Measurements from ENCODE around the gene TTC6. TPM values are rescaled to one million over a fixed set of nuclear protein-coding genes. Genes with fewer than 3 reads are reported as not detected.
A peak's percentile ranks its signal among the peaks of the same experiment; 100 is the strongest.
"Not testable (repeated sequence)": the region's sequence is repeated elsewhere in the genome, so short reads cannot be mapped to it uniquely, and the experiment has no call there.

The TTC6 gene
- 2.5 TPM for total RNA-seq

GRCh38 chr14:37594971-37595808, at the start of gene TTC6, which contains the start of gene FOXA1:
Gene TTC6 (plus strand): TSS chr14:37595629. CDS start chr14:37622065, 26,436 bp downstream.
Gene FOXA1 (minus strand): TSS chr14:37595249. CDS start chr14:37594972, 277 bp downstream.
- DNase-seq (ENCODE audit: low spot score), result peak; percentile 44

- DNase-seq (ENCODE audit: low spot score), result no peak
These were observed 48.6 kb upstream of the TTC6 start for GRCh38 chr14:37546621-37547447.

GRCh38 chr14:37550511-37550910, 44.9 kb upstream of the TTC6 start:
- DNase-seq (ENCODE audit: low spot score), result no peak

GRCh38 chr14:37551119-37551518, 44.3 kb upstream of the TTC6 start:
- no peak for DNase-seq (ENCODE audit: low spot score)

- no peak for DNase-seq (ENCODE audit: low spot score)
These were observed 41.4 kb upstream of the TTC6 start for GRCh38 chr14:37553935-37554550.

DNA sequence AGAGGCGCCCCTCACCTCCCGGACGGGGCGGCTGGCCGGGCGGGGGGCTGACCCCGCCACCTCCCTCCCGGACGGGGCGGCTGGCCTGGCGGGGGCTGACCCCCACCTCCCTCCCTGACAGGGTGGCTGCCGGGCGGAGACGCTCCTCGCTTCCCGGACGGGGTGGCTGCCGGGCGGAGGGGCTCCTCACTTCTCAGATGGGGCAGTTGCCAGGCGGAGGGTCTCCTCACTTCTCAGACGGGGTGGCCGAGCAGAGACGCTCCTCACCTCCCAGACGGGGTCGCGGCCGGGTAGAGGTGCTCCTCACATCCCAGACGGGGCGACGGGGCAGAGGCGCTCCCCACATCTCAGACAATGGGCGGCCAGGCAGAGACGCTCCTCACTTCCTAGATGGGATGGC, 39.8 kb upstream of the TTC6 start:
- DNase-seq (ENCODE audit: low spot score), result not testable (repeated sequence)

DNA sequence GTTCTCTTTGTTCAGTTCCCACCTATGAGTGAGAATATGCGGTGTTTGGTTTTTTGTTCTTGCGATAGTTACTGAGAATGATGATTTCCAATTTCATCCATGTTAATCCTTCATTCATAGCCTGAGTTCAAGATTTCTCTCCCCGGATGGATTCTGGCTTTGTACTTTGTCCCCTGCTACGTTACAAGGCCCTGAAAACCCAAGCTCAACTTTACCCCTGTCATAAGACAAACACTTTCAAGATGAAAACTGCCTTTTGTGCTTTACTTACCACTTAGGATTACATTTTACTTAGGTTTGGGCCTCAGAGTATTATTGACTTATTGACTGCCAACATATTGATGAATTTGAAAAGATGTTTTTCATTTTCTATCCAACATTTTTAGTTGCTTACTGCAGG, 36.7 kb upstream of the TTC6 start:
- DNase-seq (ENCODE audit: low spot score), result no peak

DNA sequence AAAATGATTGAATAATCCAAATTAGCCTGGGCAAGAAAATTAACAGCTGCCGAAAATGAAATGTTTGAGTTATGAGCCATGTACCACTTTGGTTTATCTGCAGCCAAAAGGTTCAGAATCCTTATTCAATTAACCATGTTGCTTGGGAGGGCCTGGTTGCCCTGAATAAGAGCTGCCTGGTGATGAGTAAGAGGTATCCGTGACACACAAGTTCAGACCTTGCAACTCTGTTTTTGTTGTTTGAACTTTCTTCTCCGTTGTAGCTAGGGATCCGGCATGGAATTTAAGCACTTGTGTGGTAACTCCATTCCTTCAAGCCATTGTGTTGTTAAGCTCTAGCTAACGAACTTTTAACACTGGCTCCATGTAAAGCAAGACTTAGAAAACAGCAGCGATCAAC, 36.0 kb upstream of the TTC6 start:
- DNase-seq (ENCODE audit: low spot score), result no peak

GRCh38 chr14:37563189-37563588, 32.2 kb upstream of the TTC6 start:
- DNase-seq (ENCODE audit: low spot score), result no peak

DNA sequence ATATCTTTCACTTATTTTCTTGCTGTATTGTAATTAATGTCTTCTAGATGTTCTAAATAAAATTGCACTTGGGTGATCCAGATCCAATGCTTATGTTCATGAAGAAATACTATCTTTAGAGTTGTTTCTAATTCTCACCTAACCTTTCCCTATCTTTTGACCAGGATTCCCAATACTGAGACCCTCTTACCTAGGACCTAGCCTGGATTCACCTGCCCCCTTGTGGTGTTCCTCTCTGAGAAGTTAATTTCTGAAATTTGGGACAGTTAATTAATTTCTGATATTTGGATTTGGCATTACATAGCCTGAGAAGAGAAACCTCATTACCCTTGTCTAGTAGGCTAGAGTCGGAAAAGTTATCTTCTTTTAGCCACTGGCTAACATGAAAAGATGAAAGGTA, 29.9 kb upstream of the TTC6 start:
- no peak for DNase-seq (ENCODE audit: low spot score)

- no peak for DNase-seq (ENCODE audit: low spot score)
These were observed 28.5 kb upstream of the TTC6 start for GRCh38 chr14:37566811-37567371.

- no peak for DNase-seq (ENCODE audit: low spot score)
These were observed 25.7 kb upstream of the TTC6 start for GRCh38 chr14:37569729-37570128.

DNA sequence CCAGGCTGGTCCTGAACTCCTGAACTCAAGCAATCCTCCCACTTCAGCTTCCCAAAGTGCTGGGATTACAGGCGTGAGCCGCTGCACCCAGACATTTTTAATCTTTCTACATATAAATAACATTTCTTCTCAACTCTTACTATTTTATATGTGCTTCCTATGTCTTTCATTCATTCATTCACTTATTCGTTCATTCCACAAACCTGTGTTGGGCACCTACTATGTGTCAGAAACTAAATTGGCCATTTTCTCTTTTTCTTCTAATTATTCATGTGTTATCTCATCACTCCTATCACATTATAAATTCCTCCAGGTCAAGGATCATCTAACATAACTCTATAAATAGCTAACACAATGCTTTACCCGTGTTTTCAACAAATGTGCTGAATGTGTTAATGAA, 24.0 kb upstream of the TTC6 start:
- no peak for DNase-seq (ENCODE audit: low spot score)

DNA sequence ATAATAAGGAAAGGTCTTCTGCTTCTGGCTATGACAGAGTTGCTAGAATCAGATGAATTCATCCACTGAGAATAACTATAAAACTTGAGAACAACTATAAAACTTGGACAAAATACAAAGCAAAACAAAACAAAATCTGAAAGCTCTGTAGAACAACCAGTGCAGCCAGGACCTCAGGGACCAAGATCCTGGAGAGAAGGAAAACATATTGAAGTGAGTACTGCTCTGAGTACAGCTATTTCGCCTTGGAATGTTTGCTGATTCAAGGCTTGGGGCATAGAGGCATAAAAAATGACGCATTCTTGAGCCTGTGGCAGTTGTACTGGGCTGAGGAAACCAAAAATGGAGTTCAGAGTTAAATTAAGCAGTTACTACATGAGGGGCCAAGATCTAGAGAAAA, 22.1 kb upstream of the TTC6 start:
- DNase-seq (ENCODE audit: low spot score), result no peak

DNA sequence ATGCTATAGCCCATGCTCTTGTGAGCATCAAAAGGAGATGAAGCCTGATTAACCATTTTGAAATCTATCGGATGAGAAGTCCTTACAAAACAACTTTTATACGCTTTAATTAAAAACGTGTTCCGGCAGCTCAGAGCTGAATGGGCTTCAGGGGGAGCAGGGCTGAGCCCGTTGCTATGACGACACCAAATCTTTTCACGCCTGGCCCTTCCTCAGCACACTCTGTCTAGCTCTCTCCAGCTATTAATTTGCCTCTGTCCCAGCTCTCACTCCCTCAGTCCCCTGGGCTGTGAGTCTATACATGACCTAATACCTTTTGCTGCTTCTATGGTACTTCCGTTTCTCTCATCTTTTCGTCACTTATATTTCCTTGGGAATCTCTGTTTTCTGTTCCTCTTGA, 16.2 kb upstream of the TTC6 start:
- DNase-seq (ENCODE audit: low spot score), result no peak

DNA sequence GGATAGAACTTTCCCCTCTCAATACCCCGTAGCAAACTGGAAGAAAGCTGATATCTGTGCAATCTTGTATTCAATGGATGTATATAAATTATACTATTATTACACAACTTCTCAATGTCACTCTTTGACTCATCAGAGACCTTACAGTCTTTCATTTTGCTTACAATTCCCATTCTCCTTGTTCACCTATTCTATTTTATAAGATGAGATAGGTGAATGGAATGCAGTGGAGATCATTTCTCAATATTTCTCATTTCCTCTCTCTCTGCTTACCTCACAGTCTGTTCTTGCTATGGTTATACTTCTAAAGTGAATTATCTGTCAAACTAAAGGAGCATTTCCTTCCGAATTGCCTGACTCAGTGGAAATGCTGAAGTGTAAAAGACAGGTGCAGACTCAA, 15.3 kb upstream of the TTC6 start:
- no peak for DNase-seq (ENCODE audit: low spot score)

DNA sequence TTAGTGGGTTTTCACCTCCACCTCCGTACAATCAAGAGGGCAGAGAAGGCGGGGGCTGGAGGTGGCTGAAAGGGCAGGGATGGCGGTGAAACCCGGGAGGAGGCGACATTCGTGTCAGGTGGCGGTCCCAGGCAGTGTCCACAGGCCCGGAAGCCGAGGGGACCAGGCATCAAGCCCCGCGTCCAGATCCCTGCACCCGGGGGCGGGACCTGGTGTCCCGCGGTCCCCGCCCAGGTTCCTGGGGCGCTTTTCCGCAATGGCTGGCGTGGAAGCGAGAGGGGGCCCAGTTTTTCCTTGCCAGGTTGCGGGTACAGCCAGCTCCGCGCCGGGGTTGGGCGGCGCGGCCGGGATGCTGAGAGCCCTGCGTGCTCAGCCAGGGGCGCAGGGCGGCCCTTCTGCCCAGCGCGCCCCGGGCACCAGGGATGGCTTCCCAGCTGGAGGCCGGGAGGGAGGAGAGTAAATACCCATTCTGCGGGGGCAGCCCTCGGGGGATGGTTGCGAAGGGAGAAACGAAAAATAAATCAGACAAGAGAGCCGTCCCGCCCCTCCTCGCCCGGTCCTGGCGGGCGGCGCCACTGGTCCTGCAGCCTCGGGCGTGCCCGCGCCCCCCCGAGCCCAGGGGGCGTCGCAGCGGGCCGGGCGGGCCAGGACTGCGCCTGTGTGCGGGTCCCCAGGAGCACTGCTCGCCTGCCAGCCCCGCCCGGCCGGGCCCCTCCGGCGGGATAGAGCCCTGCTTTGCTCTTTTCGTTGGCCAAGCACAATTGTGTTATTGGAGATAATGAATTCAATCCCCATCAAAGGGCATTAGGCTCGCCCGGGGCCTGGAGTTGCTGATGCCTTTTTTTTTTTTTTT, 11.8 kb upstream of the TTC6 start:
- DNase-seq (ENCODE audit: low spot score), result no peak

- DNase-seq (ENCODE audit: low spot score), result no peak
These were observed 11.0 kb upstream of the TTC6 start for GRCh38 chr14:37584211-37585100.

DNA sequence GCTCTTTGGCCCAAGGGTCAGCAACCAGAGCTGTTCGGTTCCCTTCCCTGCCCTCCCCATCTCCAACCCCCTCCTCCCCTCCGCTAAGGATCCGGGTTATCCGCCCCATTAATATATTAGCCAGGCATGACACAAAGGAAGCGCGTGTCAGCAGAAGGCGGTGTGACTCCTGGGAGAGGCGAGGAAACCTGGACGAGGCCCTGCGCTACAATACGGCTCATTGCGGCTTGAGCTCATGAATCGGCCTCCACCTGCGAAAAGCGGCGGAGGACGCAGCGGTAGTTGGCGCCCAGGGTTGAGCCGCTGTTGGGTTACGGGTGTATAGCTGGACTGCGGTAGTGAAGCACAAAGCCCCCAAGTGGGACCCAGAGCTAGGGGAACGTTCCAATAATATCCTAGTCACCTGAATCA, 10.3 kb upstream of the TTC6 start:
- DNase-seq (ENCODE audit: low spot score), result no peak

Data from mucosa of gallbladder (tissue), 1 donor.